Measurements from ENCODE around the gene P2RY12. TPM values are rescaled to one million over a fixed set of nuclear protein-coding genes. Genes with fewer than 3 reads are reported as not detected.

Gene P2RY12
- total and polyA plus RNA-seq, 2 donors (not counting 1 experiment from before 2014, with no cell fraction given), result 0.42 to 0.79 TPM

GRCh38 chr3:151305060-151305774 is 79.3 kb downstream of the P2RY12 start:
- ChIA-PET POLR2A (no interaction called here), CTCF (interaction anchor here (1.0 to 1.4 kb wide), 3 partner anchors 13 to 533 kb away, joined by 3 to 5 read pairs (median 3); no protein-coding TSS in a partner anchor)
- no peaks in the 10 kb centered on the region for H4K20me1 ChIP-seq (ENCODE audit: control insufficient read depth, insufficient read depth, low read length, poor library complexity, severe bottlenecking)
- DNase-seq (no peak), ATAC-seq (ENCODE audit: low read depth) (no peak)
- no peak overlapping the region for H3K9ac ChIP-seq (ENCODE audit: low read length)
- no peak overlapping the region for H3K4me2 ChIP-seq (replicated peaks; ENCODE audit: low read depth, low read length, poor library complexity, severe bottlenecking)
- no peak overlapping the region for H3K4me3 ChIP-seq (ENCODE audit: control extremely low read depth in 1 of 5, extremely low read depth in 1 of 5, insufficient read depth in 1 of 5, low read depth in 2 of 5, low read length in 4 of 5)
- TF ChIP-seq EZH2 (IDR thresholded peaks at IDR 0.05; ENCODE audit: borderline replicate concordance, insufficient read depth, low read depth, low read length, poor library complexity, severe bottlenecking) (no peak), CTCF (IDR thresholded peaks at IDR 0.05) (no peak)
- H3K79me2 ChIP-seq (ENCODE audit: control insufficient read depth, insufficient read depth, low read length), result no peaks in the 10 kb centered on the region
- H3K27ac ChIP-seq (ENCODE audit: low read length in 2 of 2), result no peak overlapping the region
- Mint-ChIP-seq H3K27ac (no peak overlapping the region), H3K4me1 (no peaks in the 10 kb centered on the region), H3K9me3 (ENCODE audit: insufficient read depth) (no peaks in the 10 kb centered on the region), H3K4me3 (no peak overlapping the region), H3K27me3 (peaks cover 2% of the 10 kb centered on the region)
- H3K27me3 ChIP-seq (replicated peaks in 1 of 4; ENCODE audit: control extremely low read depth in 1 of 4, control insufficient read depth in 3 of 4, insufficient read depth in 4 of 4, low read length in 3 of 4), result no peaks in the 10 kb centered on the region
- H3K4me1 ChIP-seq (ENCODE audit: control insufficient read depth in 2 of 2, insufficient read depth in 2 of 2, low read length in 2 of 2), result no peaks in the 10 kb centered on the region
- 100% methylated on average over 1 of the region's 7 CpGs for WGBS (ENCODE audit: insufficient coverage)
- no peaks in the 10 kb centered on the region for H3K9me3 ChIP-seq (ENCODE audit: control extremely low read depth in 1 of 3, control insufficient read depth in 2 of 3, insufficient read depth in 1 of 3, low read length in 2 of 3)
- intact Hi-C loops (cut with micrococcal nuclease), result no loop called here
- no peak overlapping the region for H2AFZ ChIP-seq (ENCODE audit: insufficient read depth, low read depth, low read length, poor library complexity, severe bottlenecking)
- H3K36me3 ChIP-seq (replicated peaks in 1 of 2; ENCODE audit: control extremely low read depth in 1 of 2, control insufficient read depth in 1 of 2, extremely low read depth in 1 of 2, insufficient read depth in 2 of 2, low read length in 1 of 2), result no peaks in the 10 kb centered on the region

DNA sequence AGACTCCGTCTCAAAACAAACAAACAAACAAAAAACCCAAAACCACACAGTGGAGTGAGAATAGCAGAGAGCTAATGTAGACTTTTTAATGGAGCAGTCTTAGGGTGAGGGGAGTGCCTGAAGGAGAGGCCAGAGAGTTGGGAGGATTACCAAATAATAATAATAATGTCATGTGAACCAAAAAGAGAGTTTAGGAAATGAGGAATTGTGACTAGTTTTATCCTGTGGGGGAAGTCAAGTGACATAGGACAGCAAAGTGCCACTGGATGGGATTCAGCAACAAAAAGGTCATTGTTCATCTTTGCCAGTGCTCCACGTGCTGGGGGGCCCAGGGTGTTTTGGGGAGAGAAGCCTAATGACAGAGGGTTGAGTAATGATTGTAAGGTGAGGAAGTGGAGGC is 80.8 kb downstream of the P2RY12 start:
- no peak for ATAC-seq (ENCODE audit: low read depth)
- no peak for TF ChIP-seq EZH2 (IDR thresholded peaks at IDR 0.05; ENCODE audit: borderline replicate concordance, insufficient read depth, low read depth, low read length, poor library complexity, severe bottlenecking)
- no peak for TF ChIP-seq CTCF (IDR thresholded peaks at IDR 0.05)
- whole genome bisulfite sequencing (ENCODE audit: insufficient coverage), result 92% methylated on average over 1 of the region's 2 CpGs
- Histone ChIP-seq H3K79me2 (ENCODE audit: control insufficient read depth, insufficient read depth, low read length) (no peaks in the 10 kb centered on the region), H3K27ac (ENCODE audit: low read length in 2 of 2) (no peak overlapping the region), H3K4me2 (replicated peaks; ENCODE audit: low read depth, low read length, poor library complexity, severe bottlenecking) (no peak overlapping the region), H3K27me3 (replicated peaks in 1 of 4; ENCODE audit: control extremely low read depth in 1 of 4, control insufficient read depth in 3 of 4, insufficient read depth in 4 of 4, low read length in 3 of 4) (no peaks in the 10 kb centered on the region), H3K4me3 (ENCODE audit: control extremely low read depth in 1 of 5, extremely low read depth in 1 of 5, insufficient read depth in 1 of 5, low read depth in 2 of 5, low read length in 4 of 5) (no peak overlapping the region), H4K20me1 (ENCODE audit: control insufficient read depth, insufficient read depth, low read length, poor library complexity, severe bottlenecking) (no peaks in the 10 kb centered on the region), H3K36me3 (replicated peaks in 1 of 2; ENCODE audit: control extremely low read depth in 1 of 2, control insufficient read depth in 1 of 2, extremely low read depth in 1 of 2, insufficient read depth in 2 of 2, low read length in 1 of 2) (no peaks in the 10 kb centered on the region), H2AFZ (ENCODE audit: insufficient read depth, low read depth, low read length, poor library complexity, severe bottlenecking) (no peak overlapping the region), H3K9ac (ENCODE audit: low read length) (no peak overlapping the region), H3K4me1 (ENCODE audit: control insufficient read depth in 2 of 2, insufficient read depth in 2 of 2, low read length in 2 of 2) (no peaks in the 10 kb centered on the region), H3K9me3 (ENCODE audit: control extremely low read depth in 1 of 3, control insufficient read depth in 2 of 3, insufficient read depth in 1 of 3, low read length in 2 of 3) (no peaks in the 10 kb centered on the region)
- intact Hi-C loops (cut with micrococcal nuclease), result no loop called here
- DNase-seq, result no peak
- peaks cover 2% of the 10 kb centered on the region for H3K27me3 Mint-ChIP-seq
- H3K9me3 Mint-ChIP-seq (ENCODE audit: insufficient read depth), result no peaks in the 10 kb centered on the region
- no peaks in the 10 kb centered on the region for H3K4me1 Mint-ChIP-seq
- ChIA-PET CTCF (interaction anchor here (1.3 to 1.4 kb wide), 2 partner anchors 158 to 534 kb away, joined by 3 to 5 read pairs; no protein-coding TSS in a partner anchor), POLR2A (no interaction called here)
- H3K4me3 Mint-ChIP-seq, result no peak overlapping the region
- H3K27ac Mint-ChIP-seq, result no peak overlapping the region
